Activated CD8-positive, alpha-beta T cell treated with anti-CD3 and anti-CD28 coated beads for 36 hours (primary cell): Measurements from ENCODE around the gene GALNS. TPM values are rescaled to one million over a fixed set of nuclear protein-coding genes. Genes with fewer than 3 reads are reported as not detected.

Experiments used
- ATAC-seq: fragments of 200-7000 bp; cut with Tn5 transposase; one replicate; pipeline ENCODE4 v1.10.0; 2021; ENCODE audit warnings: mild to moderate bottlenecking, moderate library complexity
- CTCF ChIA-PET: fragments of 350-600 bp; sonication (Branson Sonifier 250); formaldehyde crosslinking; loops from one replicate; lab custom pipeline; 2021; ENCODE audit warnings: antibody characterized with exemption; lab: Charles Lee
- POLR2A ChIA-PET: fragments of 350-600 bp; sonication (Branson Sonifier 250); formaldehyde crosslinking; loops from one replicate; lab custom pipeline; 2021; ENCODE audit warnings: antibody characterized with exemption; lab: Charles Lee
- DNase-seq: peaks from one replicate; pipeline ENCODE4 v3.0.0-alpha.2; 2020
- H3K27ac Mint-ChIP-seq: one replicate; pipeline ENCODE4 v1.8.0; 2021; ENCODE audit warnings: mild to moderate bottlenecking, mixed read lengths
- H3K27me3 Mint-ChIP-seq: one replicate; pipeline ENCODE4 v1.8.0; 2021; ENCODE audit warnings: mixed read lengths
- H3K36me3 Mint-ChIP-seq: one replicate; pipeline ENCODE4 v1.8.0; 2021; ENCODE audit warnings: low read depth, mixed read lengths
- H3K4me1 Mint-ChIP-seq: one replicate; pipeline ENCODE4 v1.8.0; 2021; ENCODE audit warnings: low read depth, mixed read lengths
- H3K4me3 Mint-ChIP-seq: one replicate; pipeline ENCODE4 v1.8.0; 2021; ENCODE audit warnings: mild to moderate bottlenecking, moderate library complexity, mixed read lengths
- H3K9me3 Mint-ChIP-seq: one replicate; pipeline ENCODE4 v1.8.0; 2021; ENCODE audit warnings: mixed read lengths
- intact Hi-C: fragments of 100-400 bp; cut with micrococcal nuclease; formaldehyde crosslinking; loops from one replicate; pipeline ENCODE4 v1.10.0; 2022
- total RNA-seq, 2 experiments: library from RNA; stranded (reverse); gene quantifications; one replicate each; pipeline ENCODE4 v1.2.3, GENCODE V29; 2021
- TF ChIP-seq, protein P1 (sequence below): fragments of 200-600 bp; IDR thresholded peaks from one replicate; pipeline ENCODE4 v1.8.0; 2022; ENCODE audit warnings: antibody characterized with exemption, mild to moderate bottlenecking

GALNS gene
- total RNA-seq, 2 experiments from 2014 or later: 24.5 to 25.4 TPM

DNA sequence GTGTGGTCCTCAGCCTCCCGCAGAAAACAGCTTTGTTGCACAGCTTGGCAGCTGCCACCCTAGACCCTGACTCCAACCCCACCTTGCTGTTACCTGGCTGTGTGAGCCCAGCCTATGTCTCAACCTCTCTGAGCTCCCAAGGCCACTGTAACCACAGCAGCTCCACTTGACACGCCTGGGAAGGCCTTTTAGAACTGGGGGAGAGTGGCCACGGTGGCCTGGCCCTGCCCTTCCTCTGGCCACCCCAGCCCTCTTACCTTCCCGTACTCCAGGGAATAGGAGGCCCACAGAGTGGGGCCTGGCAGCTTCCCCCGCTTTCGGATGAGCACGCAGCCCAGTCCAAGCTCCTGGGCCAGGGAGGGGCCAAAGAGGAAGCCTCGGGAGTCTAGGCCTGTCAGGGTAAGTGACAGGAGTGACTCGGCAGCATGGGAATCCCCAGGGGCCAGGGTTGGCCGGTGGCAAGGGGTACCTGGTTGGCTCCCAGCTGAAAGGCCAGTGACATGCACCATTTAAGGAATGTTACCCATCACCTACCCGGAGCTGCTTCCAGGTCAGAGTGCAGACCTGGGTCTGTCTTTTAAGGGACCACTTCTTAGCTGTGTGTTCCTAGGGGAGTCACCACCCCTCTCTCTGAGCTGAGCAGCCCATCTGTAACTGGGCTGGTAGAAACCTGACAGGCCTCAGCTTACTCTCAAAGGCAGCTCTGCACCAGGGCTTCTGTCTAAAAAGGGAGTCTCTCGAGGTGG, 46.4 kb downstream of the GALNS start:
- peak overlapping the region; percentile 91 for H3K4me3 Mint-ChIP-seq
- peaks cover 14% of the 10 kb centered on the region for H3K4me1 Mint-ChIP-seq
- ChIA-PET CTCF (interaction anchor here (0.9 to 3.5 kb wide), 6 partner anchors 10 to 406 kb away, joined by 3 to 21 read pairs (median 7); partner anchors contain the start of genes GALNS and TRAPPC2L), POLR2A (interaction anchor here (0.5 to 7.3 kb wide), 18 partner anchors 14 to 430 kb away, joined by 3 to 81 read pairs (median 4); partner anchors contain the start of genes CDH15, GALNS, MVD and PIEZO1)
- TF ChIP-seq, protein P1, sequence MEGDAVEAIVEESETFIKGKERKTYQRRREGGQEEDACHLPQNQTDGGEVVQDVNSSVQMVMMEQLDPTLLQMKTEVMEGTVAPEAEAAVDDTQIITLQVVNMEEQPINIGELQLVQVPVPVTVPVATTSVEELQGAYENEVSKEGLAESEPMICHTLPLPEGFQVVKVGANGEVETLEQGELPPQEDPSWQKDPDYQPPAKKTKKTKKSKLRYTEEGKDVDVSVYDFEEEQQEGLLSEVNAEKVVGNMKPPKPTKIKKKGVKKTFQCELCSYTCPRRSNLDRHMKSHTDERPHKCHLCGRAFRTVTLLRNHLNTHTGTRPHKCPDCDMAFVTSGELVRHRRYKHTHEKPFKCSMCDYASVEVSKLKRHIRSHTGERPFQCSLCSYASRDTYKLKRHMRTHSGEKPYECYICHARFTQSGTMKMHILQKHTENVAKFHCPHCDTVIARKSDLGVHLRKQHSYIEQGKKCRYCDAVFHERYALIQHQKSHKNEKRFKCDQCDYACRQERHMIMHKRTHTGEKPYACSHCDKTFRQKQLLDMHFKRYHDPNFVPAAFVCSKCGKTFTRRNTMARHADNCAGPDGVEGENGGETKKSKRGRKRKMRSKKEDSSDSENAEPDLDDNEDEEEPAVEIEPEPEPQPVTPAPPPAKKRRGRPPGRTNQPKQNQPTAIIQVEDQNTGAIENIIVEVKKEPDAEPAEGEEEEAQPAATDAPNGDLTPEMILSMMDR: no peak
- peak overlapping the region; percentile 95 for H3K27ac Mint-ChIP-seq
- intact Hi-C loops: no loop called here
- H3K9me3 Mint-ChIP-seq: no peaks in the 10 kb centered on the region
- peak; percentile 8 for ATAC-seq
- no peaks in the 10 kb centered on the region for H3K27me3 Mint-ChIP-seq
- DNase-seq: peak; percentile 66
- peaks cover 47% of the 10 kb centered on the region for H3K36me3 Mint-ChIP-seq

GRCh38 chr16:88809676-88810165, 47.0 kb downstream of the GALNS start:
- no peak for DNase-seq
- no peaks in the 10 kb centered on the region for H3K27me3 Mint-ChIP-seq

DNA sequence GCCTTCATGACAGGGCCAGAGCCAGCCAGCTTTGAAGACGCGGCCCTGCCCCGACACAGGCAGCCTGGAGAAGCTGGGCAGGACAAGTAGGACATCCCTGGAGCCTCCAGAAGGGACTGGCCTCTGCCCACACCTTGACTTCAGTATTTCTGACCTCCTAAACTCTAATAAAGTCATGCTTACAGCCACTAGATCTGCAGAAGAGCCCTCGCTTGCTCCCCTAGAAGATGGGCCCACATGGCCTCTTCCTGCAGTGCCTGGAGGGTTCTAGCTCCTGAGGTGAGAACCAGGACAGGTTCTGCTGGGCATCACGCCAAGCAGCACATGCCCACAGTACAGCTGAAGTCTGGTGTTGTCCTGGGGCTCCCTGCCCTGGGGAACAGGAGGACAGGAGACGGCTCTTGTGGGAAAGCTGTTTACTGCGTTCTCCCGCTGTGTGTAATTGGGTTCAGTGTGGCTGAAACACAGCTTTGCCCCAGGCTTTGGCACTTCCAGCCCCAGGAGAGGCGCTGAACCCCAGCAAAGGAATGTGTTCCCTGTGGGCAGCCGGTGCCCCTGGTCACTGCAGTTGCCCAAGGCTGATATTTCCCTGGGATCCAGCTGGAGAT, 47.6 kb downstream of the GALNS start:
- peak overlapping the region; percentile 52 for H3K27ac Mint-ChIP-seq
- TF ChIP-seq, protein P1: no peak
- H3K9me3 Mint-ChIP-seq: no peaks in the 10 kb centered on the region
- CTCF ChIA-PET: interaction anchor here (1.5 to 2.2 kb wide), 4 partner anchors 29 to 407 kb away, joined by 3 to 8 read pairs (median 5); partner anchors contain the start of genes GALNS and TRAPPC2L
- peak overlapping the region; percentile 91 for H3K4me3 Mint-ChIP-seq
- ATAC-seq (no peak), DNase-seq (no peak)
- H3K4me1 Mint-ChIP-seq: peaks cover 14% of the 10 kb centered on the region
- intact Hi-C loops: no loop called here
- POLR2A ChIA-PET: interaction anchor here (0.6 to 7.3 kb wide), 9 partner anchors 27 to 171 kb away, joined by 3 to 81 read pairs (median 6); partner anchors contain the start of genes CTU2, GALNS, IL17C and PIEZO1
- H3K36me3 Mint-ChIP-seq: peaks cover 57% of the 10 kb centered on the region
- no peaks in the 10 kb centered on the region for H3K27me3 Mint-ChIP-seq

More at GRCh38 chr16:88809676-88810165, 47.0 kb downstream of the GALNS start:
- Mint-ChIP-seq H3K4me3 (peak overlapping the region; percentile 91), H3K27ac (peak overlapping the region; percentile 95), H3K36me3 (peaks cover 52% of the 10 kb centered on the region), H3K9me3 (no peaks in the 10 kb centered on the region), H3K4me1 (peaks cover 14% of the 10 kb centered on the region)
- TF ChIP-seq, protein P1: no peak
- ChIA-PET POLR2A (interaction anchor here (0.6 to 7.3 kb wide), 12 partner anchors 28 to 147 kb away, joined by 3 to 81 read pairs (median 4); partner anchors contain the start of genes GALNS, MVD, PIEZO1 and TRAPPC2L), CTCF (interaction anchor here (1.5 to 3.5 kb wide), 5 partner anchors 10 to 407 kb away, joined by 3 to 21 read pairs (median 6); partner anchors contain the start of genes GALNS and TRAPPC2L)
- no peak for ATAC-seq
- intact Hi-C loops: no loop called here

DNA sequence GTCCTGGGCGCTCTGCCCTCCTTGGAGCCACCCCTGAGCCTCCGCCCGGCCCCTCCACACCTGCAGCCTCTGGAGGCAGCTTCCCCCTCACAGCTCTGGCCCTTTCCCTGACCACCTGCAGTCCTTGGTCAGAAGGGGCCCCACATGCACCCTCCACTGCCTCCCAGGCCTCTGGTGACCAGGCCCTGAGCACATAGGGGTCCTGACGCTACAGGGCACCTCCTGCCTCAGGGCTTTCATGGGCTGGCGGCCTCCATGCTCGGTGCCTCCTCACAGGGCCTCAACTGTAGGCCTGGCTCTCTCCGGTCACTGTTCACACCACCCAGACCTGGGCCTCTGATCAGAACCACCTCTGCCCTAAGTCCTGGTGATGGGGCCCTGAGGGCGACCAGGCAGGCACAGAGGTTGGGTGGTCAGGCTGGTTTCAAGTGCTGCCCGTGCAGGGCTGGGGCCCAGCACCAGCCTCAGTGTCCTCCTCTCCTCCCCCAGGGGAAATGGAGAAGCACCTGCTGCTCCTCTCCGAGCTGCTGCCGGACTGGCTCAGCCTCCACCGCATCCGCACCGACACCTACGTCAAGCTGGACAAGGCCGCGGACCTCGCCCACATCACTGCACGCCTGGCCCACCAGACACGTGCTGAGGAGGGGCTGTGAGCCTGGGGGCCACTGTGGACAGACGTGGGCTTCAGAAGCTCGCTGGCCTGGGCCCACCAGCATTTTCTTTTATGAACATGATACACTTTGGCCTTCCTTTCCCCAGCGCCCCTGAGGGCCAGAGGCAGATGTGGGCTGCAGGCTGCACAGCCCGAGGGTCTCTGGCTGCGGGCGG, 48.9 kb downstream of the GALNS start:
- intact Hi-C loops: no loop called here
- TF ChIP-seq, protein P1: no peak
- H3K4me3 Mint-ChIP-seq: peak overlapping the region; percentile 91
- CTCF ChIA-PET: no interaction called here
- DNase-seq: no peak
- peaks cover 59% of the 10 kb centered on the region for H3K36me3 Mint-ChIP-seq
- H3K9me3 Mint-ChIP-seq: no peaks in the 10 kb centered on the region
- no peak for ATAC-seq
- POLR2A ChIA-PET: interaction anchor here (0.6 to 7.3 kb wide), 5 partner anchors 26 to 162 kb away, joined by 3 to 81 read pairs (median 4); partner anchors contain the start of genes CTU2, PIEZO1 and RNF166
- peaks cover 11% of the 10 kb centered on the region for H3K4me1 Mint-ChIP-seq
- H3K27me3 Mint-ChIP-seq: no peaks in the 10 kb centered on the region
- H3K27ac Mint-ChIP-seq: peak overlapping the region; percentile 42
